Measurements from ENCODE around the gene CDPF1. TPM values are rescaled to one million over a fixed set of nuclear protein-coding genes. Genes with fewer than 3 reads are reported as not detected.

Gene CDPF1
- polyA plus RNA-seq, 1 donor (not counting 4 experiments of a cell fraction or from before 2014, with no cell fraction given), result 5.9 TPM

DNA sequence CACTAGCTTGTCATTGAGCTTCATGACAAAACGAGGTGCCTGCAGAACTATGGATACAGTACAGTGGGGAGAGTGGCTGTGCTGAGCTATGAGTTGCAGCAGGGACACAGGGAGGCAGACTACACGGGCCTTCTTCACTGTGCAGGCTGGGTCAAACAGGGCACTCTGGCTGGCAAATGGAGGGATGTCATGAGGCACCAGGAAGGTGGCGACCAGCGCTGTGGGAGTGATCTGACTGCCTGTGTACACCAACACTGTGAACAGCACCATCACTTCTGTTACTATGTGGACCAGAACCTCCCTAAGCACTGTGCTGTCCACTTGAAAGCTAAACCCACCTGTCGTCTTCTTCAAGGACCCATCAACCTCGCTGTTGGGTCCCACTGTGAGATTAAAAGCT, 9.9 kb upstream of the CDPF1 start:
- H3K4me3 ChIP-seq (ENCODE audit: control insufficient read depth in 2 of 3, extremely low read depth in 1 of 3, insufficient read depth in 2 of 3, low read depth in 1 of 3, low read length in 3 of 3), result no peak overlapping the region
- FAIRE-seq (no peak), DNase-seq (ENCODE audit: low read depth, low spot score) (no peak)
- no peak overlapping the region for H3K9ac ChIP-seq (ENCODE audit: control insufficient read depth, extremely low read depth, insufficient read depth, low read length)
- TF ChIP-seq, protein P1, sequence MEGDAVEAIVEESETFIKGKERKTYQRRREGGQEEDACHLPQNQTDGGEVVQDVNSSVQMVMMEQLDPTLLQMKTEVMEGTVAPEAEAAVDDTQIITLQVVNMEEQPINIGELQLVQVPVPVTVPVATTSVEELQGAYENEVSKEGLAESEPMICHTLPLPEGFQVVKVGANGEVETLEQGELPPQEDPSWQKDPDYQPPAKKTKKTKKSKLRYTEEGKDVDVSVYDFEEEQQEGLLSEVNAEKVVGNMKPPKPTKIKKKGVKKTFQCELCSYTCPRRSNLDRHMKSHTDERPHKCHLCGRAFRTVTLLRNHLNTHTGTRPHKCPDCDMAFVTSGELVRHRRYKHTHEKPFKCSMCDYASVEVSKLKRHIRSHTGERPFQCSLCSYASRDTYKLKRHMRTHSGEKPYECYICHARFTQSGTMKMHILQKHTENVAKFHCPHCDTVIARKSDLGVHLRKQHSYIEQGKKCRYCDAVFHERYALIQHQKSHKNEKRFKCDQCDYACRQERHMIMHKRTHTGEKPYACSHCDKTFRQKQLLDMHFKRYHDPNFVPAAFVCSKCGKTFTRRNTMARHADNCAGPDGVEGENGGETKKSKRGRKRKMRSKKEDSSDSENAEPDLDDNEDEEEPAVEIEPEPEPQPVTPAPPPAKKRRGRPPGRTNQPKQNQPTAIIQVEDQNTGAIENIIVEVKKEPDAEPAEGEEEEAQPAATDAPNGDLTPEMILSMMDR (optimal IDR thresholded peaks at IDR 0.05 in 1 of 3, IDR thresholded peaks at IDR 0.05 in 1 of 3, conservative IDR thresholded peaks at IDR 0.05 in 1 of 3; ENCODE audit: extremely low read depth in 1 of 3, insufficient read depth in 2 of 3, low read length in 3 of 3), result no peak
- no peak for TF ChIP-seq EZH2 (IDR thresholded peaks at IDR 0.05; ENCODE audit: low read length)
- H2AFZ ChIP-seq (ENCODE audit: control insufficient read depth, low read length), result no peak overlapping the region
- no peak overlapping the region for H3K27ac ChIP-seq (ENCODE audit: control insufficient read depth, insufficient read depth, low read length)
- H4K20me1 ChIP-seq (ENCODE audit: control insufficient read depth, extremely low read depth, insufficient read depth, low read length), result no peaks in the 10 kb centered on the region
- H3K79me2 ChIP-seq (ENCODE audit: control insufficient read depth, insufficient read depth, low read length), result no peaks in the 10 kb centered on the region
- no peaks in the 10 kb centered on the region for H3K9me3 ChIP-seq (ENCODE audit: control insufficient read depth, low read depth, low read length)
- no peaks in the 10 kb centered on the region for H3K9me1 ChIP-seq (ENCODE audit: control insufficient read depth, extremely low read depth, insufficient read depth, low read length)
- dilution Hi-C loops (cut with MboI; ENCODE audit: extremely low pct_ligation_motif_present, low sequenced_read_pairs), result no loop called here
- peaks cover 26% of the 10 kb centered on the region for H3K27me3 ChIP-seq (ENCODE audit: control insufficient read depth, extremely low read depth, insufficient read depth, low read length)
- H3K4me1 ChIP-seq (ENCODE audit: control insufficient read depth, extremely low read depth, insufficient read depth, low read length), result no peaks in the 10 kb centered on the region
- H3K4me2 ChIP-seq (ENCODE audit: control insufficient read depth, extremely low read depth, insufficient read depth, low read depth, low read length), result no peak overlapping the region
- no peaks in the 10 kb centered on the region for H3K36me3 ChIP-seq (ENCODE audit: control insufficient read depth in 2 of 2, extremely low read depth in 1 of 2, insufficient read depth in 2 of 2, low read length in 2 of 2)

DNA sequence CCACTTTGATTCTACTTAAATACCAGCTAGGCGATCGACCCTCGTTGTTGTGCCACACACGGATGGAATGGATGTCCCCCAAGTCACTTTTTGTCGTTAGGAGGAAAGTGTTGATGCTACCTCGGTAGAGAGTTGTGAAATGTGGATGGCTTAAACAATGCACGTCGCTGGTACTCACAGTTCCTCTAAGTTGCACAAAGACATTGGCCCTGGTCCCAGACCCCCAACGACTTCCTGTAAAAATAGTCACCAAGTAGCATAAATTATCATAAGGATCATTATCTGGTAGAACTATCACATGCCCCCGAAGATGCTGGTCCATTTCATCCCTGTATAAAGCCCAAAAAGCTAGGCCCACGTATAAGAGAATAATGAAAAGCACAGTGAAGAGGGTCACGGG, 9.3 kb upstream of the CDPF1 start:
- no peaks in the 10 kb centered on the region for H3K36me3 ChIP-seq (ENCODE audit: control insufficient read depth in 2 of 2, extremely low read depth in 1 of 2, insufficient read depth in 2 of 2, low read length in 2 of 2)
- no peaks in the 10 kb centered on the region for H3K4me1 ChIP-seq (ENCODE audit: control insufficient read depth, extremely low read depth, insufficient read depth, low read length)
- H4K20me1 ChIP-seq (ENCODE audit: control insufficient read depth, extremely low read depth, insufficient read depth, low read length), result no peaks in the 10 kb centered on the region
- H3K9ac ChIP-seq (ENCODE audit: control insufficient read depth, extremely low read depth, insufficient read depth, low read length), result no peak overlapping the region
- H3K9me3 ChIP-seq (ENCODE audit: control insufficient read depth, low read depth, low read length), result no peaks in the 10 kb centered on the region
- no peak overlapping the region for H2AFZ ChIP-seq (ENCODE audit: control insufficient read depth, low read length)
- FAIRE-seq, result no peak
- no peak overlapping the region for H3K27ac ChIP-seq (ENCODE audit: control insufficient read depth, insufficient read depth, low read length)
- H3K4me2 ChIP-seq (ENCODE audit: control insufficient read depth, extremely low read depth, insufficient read depth, low read depth, low read length), result no peak overlapping the region
- H3K27me3 ChIP-seq (ENCODE audit: control insufficient read depth, extremely low read depth, insufficient read depth, low read length), result peaks cover 26% of the 10 kb centered on the region
- no peak overlapping the region for H3K4me3 ChIP-seq (ENCODE audit: control insufficient read depth in 2 of 3, extremely low read depth in 1 of 3, insufficient read depth in 2 of 3, low read depth in 1 of 3, low read length in 3 of 3)
- no peaks in the 10 kb centered on the region for H3K79me2 ChIP-seq (ENCODE audit: control insufficient read depth, insufficient read depth, low read length)
- DNase-seq (ENCODE audit: low read depth, low spot score), result no peak
- dilution Hi-C loops (cut with MboI; ENCODE audit: extremely low pct_ligation_motif_present, low sequenced_read_pairs), result no loop called here
- TF ChIP-seq EZH2 (IDR thresholded peaks at IDR 0.05; ENCODE audit: low read length), result no peak
- TF ChIP-seq, protein P1 (optimal IDR thresholded peaks at IDR 0.05 in 1 of 3, IDR thresholded peaks at IDR 0.05 in 1 of 3, conservative IDR thresholded peaks at IDR 0.05 in 1 of 3; ENCODE audit: extremely low read depth in 1 of 3, insufficient read depth in 2 of 3, low read length in 3 of 3), result no peak
- no peaks in the 10 kb centered on the region for H3K9me1 ChIP-seq (ENCODE audit: control insufficient read depth, extremely low read depth, insufficient read depth, low read length)

Data from keratinocyte (primary cell).